ENCODE data around the gene RIC3. TPM values are rescaled to one million over a fixed set of nuclear protein-coding genes. Genes with fewer than 3 reads are reported as not detected.

Gene RIC3
- total RNA-seq, 1 donor from 2014 or later, result 3.2 TPM

- intact Hi-C loops (cut with micrococcal nuclease), result no loop called here
- H3K27me3 Mint-ChIP-seq (ENCODE audit: low read depth), result peaks cover 9% of the 10 kb centered on the region
These were observed 81.1 kb downstream of the RIC3 start for GRCh38 chr11:8087756-8088155.

DNA sequence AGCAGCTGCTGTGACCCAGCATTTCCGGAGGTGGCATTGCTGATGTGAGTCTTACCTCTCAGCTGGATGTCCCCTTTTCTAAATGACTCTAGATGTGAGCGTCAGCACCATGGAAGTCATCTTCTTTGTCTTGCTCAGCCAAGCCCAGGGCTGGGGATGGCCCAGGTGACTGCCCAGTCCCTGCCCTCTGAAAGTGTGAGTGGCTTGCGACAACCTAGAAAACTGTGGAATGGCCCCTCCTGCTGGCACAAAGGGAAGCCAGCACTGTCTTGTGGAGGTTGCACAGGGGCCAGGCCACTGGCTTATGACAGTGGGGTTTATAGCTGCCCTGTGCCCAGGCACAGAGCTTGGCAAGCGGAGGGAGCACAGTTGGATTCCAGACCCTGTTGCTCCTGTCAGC, 81.6 kb downstream of the RIC3 start:
- Mint-ChIP-seq H3K27me3 (ENCODE audit: low read depth) (peaks cover 15% of the 10 kb centered on the region), H3K9me3 (no peaks in the 10 kb centered on the region), H3K27ac (no peak overlapping the region), H3K36me3 (ENCODE audit: low read depth) (no peaks in the 10 kb centered on the region), H3K4me1 (ENCODE audit: low read depth) (no peaks in the 10 kb centered on the region), H3K4me3 (ENCODE audit: low read depth) (no peak overlapping the region)
- intact Hi-C loops (cut with micrococcal nuclease), result no loop called here
- no peak for DNase-seq (ENCODE audit: low spot score)

More at GRCh38 chr11:8087756-8088155, 81.1 kb downstream of the RIC3 start:
- DNase-seq (ENCODE audit: low spot score), result no peak
- Mint-ChIP-seq H3K4me1 (ENCODE audit: low read depth) (no peaks in the 10 kb centered on the region), H3K4me3 (ENCODE audit: low read depth) (no peak overlapping the region), H3K9me3 (no peaks in the 10 kb centered on the region), H3K36me3 (ENCODE audit: low read depth) (no peaks in the 10 kb centered on the region), H3K27ac (no peak overlapping the region)

- intact Hi-C loops (cut with micrococcal nuclease), result no loop called here
- H3K36me3 Mint-ChIP-seq (ENCODE audit: low read depth), result no peaks in the 10 kb centered on the region
- peaks cover 21% of the 10 kb centered on the region for H3K27me3 Mint-ChIP-seq (ENCODE audit: low read depth)
- H3K27ac Mint-ChIP-seq, result no peak overlapping the region
- no peaks in the 10 kb centered on the region for H3K4me1 Mint-ChIP-seq (ENCODE audit: low read depth)
- no peaks in the 10 kb centered on the region for H3K9me3 Mint-ChIP-seq
- no peak for DNase-seq (ENCODE audit: low spot score)
- no peak overlapping the region for H3K4me3 Mint-ChIP-seq (ENCODE audit: low read depth)
These were observed 82.3 kb downstream of the RIC3 start for GRCh38 chr11:8086571-8086970.

- no peak overlapping the region for H3K4me3 Mint-ChIP-seq (ENCODE audit: low read depth)
- H3K36me3 Mint-ChIP-seq (ENCODE audit: low read depth), result no peaks in the 10 kb centered on the region
- intact Hi-C loops (cut with micrococcal nuclease), result no loop called here
- peaks cover 21% of the 10 kb centered on the region for H3K27me3 Mint-ChIP-seq (ENCODE audit: low read depth)
- no peaks in the 10 kb centered on the region for H3K9me3 Mint-ChIP-seq
- DNase-seq (ENCODE audit: low spot score), result no peak
- H3K4me1 Mint-ChIP-seq (ENCODE audit: low read depth), result no peaks in the 10 kb centered on the region
- H3K27ac Mint-ChIP-seq, result no peak overlapping the region
These were observed 82.8 kb downstream of the RIC3 start for GRCh38 chr11:8086001-8086479.

DNA sequence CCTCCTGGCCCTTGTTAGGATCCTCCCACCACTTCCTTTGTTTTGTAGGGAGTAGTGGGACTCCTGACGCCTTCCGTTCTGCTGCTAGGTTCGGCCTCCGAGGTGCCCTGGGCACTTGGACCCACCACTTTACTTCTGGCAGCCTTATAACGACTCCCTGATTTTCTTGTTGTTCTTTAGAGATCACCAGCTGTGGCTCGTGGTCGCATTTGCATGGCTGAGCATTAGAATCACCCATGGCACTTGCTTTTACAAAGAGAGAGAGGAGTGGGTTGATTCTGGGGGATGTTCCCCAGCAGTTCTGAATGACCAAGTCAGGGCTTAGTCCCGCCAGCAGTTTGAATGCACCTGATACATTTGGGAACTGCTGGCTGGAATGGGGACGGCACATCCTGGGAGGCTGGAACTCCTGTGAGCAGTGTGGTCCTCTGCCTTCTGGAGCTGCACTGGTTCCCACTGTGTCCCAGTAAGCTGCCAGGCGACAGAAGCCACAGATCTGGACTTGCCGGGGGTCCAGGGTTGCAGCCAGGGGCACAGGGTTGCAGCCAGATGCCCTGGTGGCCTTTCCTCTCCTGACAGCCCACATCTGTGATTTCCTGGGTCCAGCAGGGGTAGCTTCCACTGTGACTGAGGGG, 83.7 kb downstream of the RIC3 start:
- intact Hi-C loops (cut with micrococcal nuclease), result no loop called here
- Mint-ChIP-seq H3K4me3 (ENCODE audit: low read depth) (no peak overlapping the region), H3K4me1 (ENCODE audit: low read depth) (no peaks in the 10 kb centered on the region), H3K27ac (no peak overlapping the region), H3K36me3 (ENCODE audit: low read depth) (no peaks in the 10 kb centered on the region), H3K27me3 (ENCODE audit: low read depth) (peaks cover 26% of the 10 kb centered on the region), H3K9me3 (no peaks in the 10 kb centered on the region)
- DNase-seq (ENCODE audit: low spot score), result no peak

GRCh38 chr11:8084352-8084751, 84.5 kb downstream of the RIC3 start:
- Mint-ChIP-seq H3K4me3 (ENCODE audit: low read depth) (no peak overlapping the region), H3K9me3 (no peaks in the 10 kb centered on the region), H3K27ac (no peak overlapping the region), H3K27me3 (ENCODE audit: low read depth) (peaks cover 30% of the 10 kb centered on the region), H3K36me3 (ENCODE audit: low read depth) (no peaks in the 10 kb centered on the region), H3K4me1 (ENCODE audit: low read depth) (no peaks in the 10 kb centered on the region)
- DNase-seq (ENCODE audit: low spot score), result no peak
- intact Hi-C loops (cut with micrococcal nuclease), result no loop called here

GRCh38 chr11:8083871-8084281, 84.9 kb downstream of the RIC3 start:
- H3K9me3 Mint-ChIP-seq, result no peaks in the 10 kb centered on the region
- H3K27ac Mint-ChIP-seq, result no peak overlapping the region
- no peak for DNase-seq (ENCODE audit: low spot score)
- peaks cover 31% of the 10 kb centered on the region for H3K27me3 Mint-ChIP-seq (ENCODE audit: low read depth)
- no peaks in the 10 kb centered on the region for H3K4me1 Mint-ChIP-seq (ENCODE audit: low read depth)
- no peaks in the 10 kb centered on the region for H3K36me3 Mint-ChIP-seq (ENCODE audit: low read depth)
- intact Hi-C loops (cut with micrococcal nuclease), result no loop called here
- no peak overlapping the region for H3K4me3 Mint-ChIP-seq (ENCODE audit: low read depth)

- H3K36me3 Mint-ChIP-seq (ENCODE audit: low read depth), result no peaks in the 10 kb centered on the region
- no peaks in the 10 kb centered on the region for H3K4me1 Mint-ChIP-seq (ENCODE audit: low read depth)
- peaks cover 37% of the 10 kb centered on the region for H3K27me3 Mint-ChIP-seq (ENCODE audit: low read depth)
- H3K4me3 Mint-ChIP-seq (ENCODE audit: low read depth), result no peak overlapping the region
- no peaks in the 10 kb centered on the region for H3K9me3 Mint-ChIP-seq
- no peak overlapping the region for H3K27ac Mint-ChIP-seq
- DNase-seq (ENCODE audit: low spot score), result no peak
- intact Hi-C loops (cut with micrococcal nuclease), result no loop called here
These were observed 85.8 kb downstream of the RIC3 start for GRCh38 chr11:8083088-8083395.

GRCh38 chr11:8082391-8083087, 86.3 kb downstream of the RIC3 start:
- Mint-ChIP-seq H3K9me3 (no peaks in the 10 kb centered on the region), H3K36me3 (ENCODE audit: low read depth) (no peaks in the 10 kb centered on the region), H3K27ac (no peak overlapping the region), H3K4me3 (ENCODE audit: low read depth) (no peak overlapping the region), H3K4me1 (ENCODE audit: low read depth) (no peaks in the 10 kb centered on the region), H3K27me3 (ENCODE audit: low read depth) (peaks cover 37% of the 10 kb centered on the region)
- no peak for DNase-seq (ENCODE audit: low spot score)
- intact Hi-C loops (cut with micrococcal nuclease), result no loop called here

GRCh38 chr11:8081591-8082250, 87.1 kb downstream of the RIC3 start:
- peaks cover 37% of the 10 kb centered on the region for H3K27me3 Mint-ChIP-seq (ENCODE audit: low read depth)
- H3K36me3 Mint-ChIP-seq (ENCODE audit: low read depth), result no peaks in the 10 kb centered on the region
- intact Hi-C loops (cut with micrococcal nuclease), result no loop called here
- DNase-seq (ENCODE audit: low spot score), result no peak
- H3K4me3 Mint-ChIP-seq (ENCODE audit: low read depth), result peak overlapping the region; percentile 30
- no peak overlapping the region for H3K27ac Mint-ChIP-seq
- H3K4me1 Mint-ChIP-seq (ENCODE audit: low read depth), result no peaks in the 10 kb centered on the region
- no peaks in the 10 kb centered on the region for H3K9me3 Mint-ChIP-seq

DNA sequence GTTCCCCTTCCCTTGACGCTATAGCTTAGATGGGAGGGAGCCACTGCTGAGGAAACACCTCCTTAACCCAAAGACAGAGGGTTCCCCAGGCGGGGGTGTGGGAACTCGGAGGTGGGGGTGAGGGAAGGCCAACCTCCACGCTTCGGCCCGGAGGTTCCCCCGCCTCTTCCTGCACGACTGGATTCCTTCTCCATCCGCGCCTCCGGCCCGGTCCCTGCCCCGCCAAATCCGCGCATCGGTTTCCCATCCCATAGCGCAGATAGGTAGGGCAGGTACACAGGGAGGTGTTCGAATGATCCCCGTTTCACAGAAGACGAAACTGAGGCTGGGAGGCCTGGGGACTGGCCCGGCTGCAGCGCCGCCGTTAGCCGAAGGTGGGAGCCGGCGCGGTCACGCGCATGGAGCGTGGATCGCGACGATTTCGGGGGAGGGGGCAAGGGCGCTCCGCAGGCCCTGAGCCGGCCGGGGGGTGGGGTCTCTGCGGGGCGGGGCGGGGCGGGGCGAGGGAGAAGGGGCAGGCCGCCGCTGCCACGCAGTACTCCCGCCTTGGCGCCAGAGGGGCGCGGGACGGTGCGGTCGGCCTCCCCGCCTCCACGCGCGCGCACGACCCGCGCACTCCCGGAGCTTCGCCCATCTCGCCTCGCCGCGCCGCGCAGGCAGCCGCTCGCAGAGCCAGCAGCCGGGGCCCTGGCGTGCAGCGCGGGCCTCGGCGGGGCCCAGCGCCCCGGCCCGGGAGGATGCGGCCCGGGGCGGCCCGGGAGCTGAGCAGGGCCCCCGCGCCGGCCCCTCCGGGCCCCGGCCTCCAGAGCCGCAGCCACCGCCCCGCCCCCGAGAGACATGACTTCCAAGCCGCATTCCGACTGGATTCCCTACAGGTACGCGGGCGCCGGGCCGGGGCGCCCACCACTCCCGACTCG, 87.9 kb downstream of the RIC3 start, which contains the start of gene TUB:
TUB (plus strand) TSS at position 538 of the 917 bp plus-strand sequence; CDS start at position 838, 300 bp downstream.
- Mint-ChIP-seq H3K4me1 (ENCODE audit: low read depth) (no peaks in the 10 kb centered on the region), H3K27ac (no peak within 1 kb of the TSS), H3K9me3 (no peaks in the 10 kb centered on the region), H3K4me3 (ENCODE audit: low read depth) (peak within 1 kb of the TSS; percentile 30), H3K27me3 (ENCODE audit: low read depth) (peaks cover 37% of the 10 kb centered on the region), H3K36me3 (ENCODE audit: low read depth) (no peaks in the 10 kb centered on the region)
- intact Hi-C loops (cut with micrococcal nuclease), result no loop called here
- DNase-seq (ENCODE audit: low spot score), result no peak

GRCh38 chr11:8080069-8080670, 88.7 kb downstream of the RIC3 start:
- Mint-ChIP-seq H3K27ac (no peak overlapping the region), H3K4me3 (ENCODE audit: low read depth) (peak overlapping the region; percentile 23), H3K4me1 (ENCODE audit: low read depth) (peaks cover 2% of the 10 kb centered on the region), H3K36me3 (ENCODE audit: low read depth) (no peaks in the 10 kb centered on the region), H3K27me3 (ENCODE audit: low read depth) (peaks cover 37% of the 10 kb centered on the region), H3K9me3 (no peaks in the 10 kb centered on the region)
- intact Hi-C loops (cut with micrococcal nuclease), result no loop called here
- no peak for DNase-seq (ENCODE audit: low spot score)
